Neutrophil (primary cell): ENCODE results near the gene THSD4.

ENCODE experiments used
- H3K27ac ChIP-seq: fragments of 200-600 bp; sonication (generic); 2 replicates; pipeline ENCODE4 v1.5.1; 2016; ENCODE audit warnings: mild to moderate bottlenecking, moderate library complexity
- H3K27me3 ChIP-seq: fragments of 200-600 bp; sonication (generic); 2 replicates; pipeline ENCODE4 v1.6.0; 2016; ENCODE audit warnings: mild to moderate bottlenecking
- H3K36me3 ChIP-seq: fragments of 200-600 bp; sonication (generic); 2 replicates; pipeline ENCODE4 v1.5.1; 2017
- H3K4me1 ChIP-seq, 2 experiments: fragments of 200-600 bp in 1 of 2; sonication (generic) in 1 of 2; 1 replicate in 1 of 2; 2 replicates in 1 of 2; pipeline versions ENCODE4 v1.5.1 to v1.6.1; 2013 to 2016; ENCODE audit warnings: low read depth in 1 of 2, low read length in 1 of 2, mild to moderate bottlenecking in 1 of 2, moderate library complexity in 1 of 2; ENCODE audit not compliant: control insufficient read depth in 1 of 2, insufficient read depth in 1 of 2
- H3K4me3 ChIP-seq, 2 experiments: fragments of 200-600 bp in 1 of 2; sonication (generic) in 1 of 2; 1 replicate in 1 of 2; 2 replicates in 1 of 2; pipeline ENCODE4 v1.5.1; 2013 to 2016; ENCODE audit warnings: low read depth in 1 of 2, low read length in 1 of 2, mild to moderate bottlenecking in 1 of 2, moderate library complexity in 1 of 2
- H3K9me3 ChIP-seq: fragments of 200-600 bp; sonication (generic); 2 replicates; pipeline ENCODE4 v1.5.1; 2016
- TF ChIP-seq, protein P1 (sequence below): fragments of 200-600 bp; sonication (generic); IDR thresholded peaks from 2 replicates; pipeline ENCODE4 v1.5.1; 2016; ENCODE audit warnings: antibody characterized with exemption

THSD4 gene

DNA sequence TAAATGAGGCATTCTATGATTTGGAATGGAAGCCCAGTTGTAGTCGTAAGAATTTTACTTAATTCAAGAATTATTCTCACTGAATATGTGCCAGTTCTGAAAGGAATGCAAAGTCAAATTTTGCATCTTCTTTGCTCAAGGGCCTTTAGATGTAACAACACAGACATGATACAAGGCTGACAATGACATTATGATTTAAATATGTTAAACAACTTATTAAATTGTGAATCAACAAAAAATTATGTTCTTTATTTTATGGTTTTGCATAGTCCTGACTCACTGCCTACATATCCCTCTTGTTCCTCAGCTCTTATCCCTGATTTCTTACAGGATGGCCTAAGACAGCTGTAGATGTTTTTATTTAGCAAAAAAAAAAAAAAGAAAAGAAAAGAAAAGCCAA lies 524.2 kb downstream of the THSD4 start:
- TF ChIP-seq, protein P1, sequence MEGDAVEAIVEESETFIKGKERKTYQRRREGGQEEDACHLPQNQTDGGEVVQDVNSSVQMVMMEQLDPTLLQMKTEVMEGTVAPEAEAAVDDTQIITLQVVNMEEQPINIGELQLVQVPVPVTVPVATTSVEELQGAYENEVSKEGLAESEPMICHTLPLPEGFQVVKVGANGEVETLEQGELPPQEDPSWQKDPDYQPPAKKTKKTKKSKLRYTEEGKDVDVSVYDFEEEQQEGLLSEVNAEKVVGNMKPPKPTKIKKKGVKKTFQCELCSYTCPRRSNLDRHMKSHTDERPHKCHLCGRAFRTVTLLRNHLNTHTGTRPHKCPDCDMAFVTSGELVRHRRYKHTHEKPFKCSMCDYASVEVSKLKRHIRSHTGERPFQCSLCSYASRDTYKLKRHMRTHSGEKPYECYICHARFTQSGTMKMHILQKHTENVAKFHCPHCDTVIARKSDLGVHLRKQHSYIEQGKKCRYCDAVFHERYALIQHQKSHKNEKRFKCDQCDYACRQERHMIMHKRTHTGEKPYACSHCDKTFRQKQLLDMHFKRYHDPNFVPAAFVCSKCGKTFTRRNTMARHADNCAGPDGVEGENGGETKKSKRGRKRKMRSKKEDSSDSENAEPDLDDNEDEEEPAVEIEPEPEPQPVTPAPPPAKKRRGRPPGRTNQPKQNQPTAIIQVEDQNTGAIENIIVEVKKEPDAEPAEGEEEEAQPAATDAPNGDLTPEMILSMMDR: no peak
- Histone ChIP-seq H3K9me3 (no peaks in the 10 kb centered on the region), H3K27ac (no peak overlapping the region), H3K36me3 (no peaks in the 10 kb centered on the region), H3K4me1 (no peaks in the 10 kb centered on the region), H3K27me3 (peaks cover 15% of the 10 kb centered on the region), H3K4me3 (no peak overlapping the region)

DNA sequence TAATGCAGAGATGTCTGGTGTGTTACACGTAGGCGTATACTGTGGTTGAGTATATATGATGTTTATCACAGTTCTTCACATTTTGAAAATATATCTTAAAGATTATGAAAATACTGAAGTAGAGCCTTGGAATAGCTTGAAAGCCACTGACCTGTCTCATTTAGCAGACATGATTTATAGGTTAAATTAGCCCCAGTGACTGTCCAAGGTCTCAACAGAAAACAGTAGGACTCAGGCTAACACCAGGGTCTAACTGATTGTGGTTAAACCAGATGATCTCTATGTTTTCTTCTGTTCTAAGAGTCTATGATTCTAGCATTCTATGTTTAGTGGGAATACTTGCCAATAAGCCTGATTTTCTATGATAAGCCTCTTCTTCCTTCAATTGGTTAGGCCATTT lies 528.6 kb downstream of the THSD4 start:
- TF ChIP-seq, protein P1: no peak
- no peaks in the 10 kb centered on the region for H3K9me3 ChIP-seq
- H3K36me3 ChIP-seq: no peaks in the 10 kb centered on the region
- no peaks in the 10 kb centered on the region for H3K4me1 ChIP-seq
- H3K4me3 ChIP-seq: no peak overlapping the region
- H3K27me3 ChIP-seq: peaks cover 8% of the 10 kb centered on the region
- H3K27ac ChIP-seq: no peak overlapping the region

DNA sequence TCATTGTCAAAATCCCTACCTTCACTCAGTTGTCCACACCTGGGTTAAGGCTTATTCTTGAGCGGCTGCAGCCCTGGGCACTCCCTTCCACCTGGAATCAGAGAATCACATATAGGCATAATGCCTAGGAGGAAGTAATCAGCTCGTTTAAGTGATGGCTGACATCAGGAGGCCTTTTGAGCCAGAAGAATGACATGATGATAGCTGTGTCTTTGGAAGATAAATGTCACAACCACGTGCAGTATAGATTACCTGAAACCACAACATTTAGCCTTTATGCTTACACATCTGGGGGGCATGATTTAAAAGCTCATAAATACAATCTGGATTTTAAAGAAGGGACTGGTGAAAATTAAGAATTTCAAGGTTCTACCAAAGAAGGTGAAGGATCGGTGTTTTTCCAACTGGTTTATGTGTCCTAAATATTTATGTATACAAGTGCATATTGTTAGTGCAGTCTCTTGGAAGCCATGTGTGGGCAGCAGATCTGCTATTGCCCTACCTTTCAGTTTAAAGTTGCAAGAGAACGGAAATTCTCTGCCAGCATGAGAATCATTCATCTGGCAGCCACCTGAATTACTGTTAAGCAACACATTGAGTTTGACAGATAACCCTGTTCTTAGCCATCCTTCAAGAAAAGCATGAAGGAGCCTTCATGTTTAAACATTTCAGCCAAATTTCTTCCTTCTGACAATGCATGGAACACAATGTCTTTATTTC lies 531.7 kb downstream of the THSD4 start:
- Histone ChIP-seq H3K9me3 (no peaks in the 10 kb centered on the region), H3K4me1 (no peaks in the 10 kb centered on the region), H3K27me3 (peaks cover 7% of the 10 kb centered on the region), H3K4me3 (no peak overlapping the region), H3K27ac (no peak overlapping the region), H3K36me3 (no peaks in the 10 kb centered on the region)
- TF ChIP-seq, protein P1: no peak

- TF ChIP-seq, protein P1: no peak
- H3K4me1 ChIP-seq: no peaks in the 10 kb centered on the region
- H3K27me3 ChIP-seq: peaks cover 8% of the 10 kb centered on the region
- no peak overlapping the region for H3K4me3 ChIP-seq
- no peaks in the 10 kb centered on the region for H3K9me3 ChIP-seq
- H3K27ac ChIP-seq: no peak overlapping the region
- H3K36me3 ChIP-seq: no peaks in the 10 kb centered on the region
These were observed 532.2 kb downstream of the THSD4 start for GRCh38 chr15:71647487-71647808.

DNA sequence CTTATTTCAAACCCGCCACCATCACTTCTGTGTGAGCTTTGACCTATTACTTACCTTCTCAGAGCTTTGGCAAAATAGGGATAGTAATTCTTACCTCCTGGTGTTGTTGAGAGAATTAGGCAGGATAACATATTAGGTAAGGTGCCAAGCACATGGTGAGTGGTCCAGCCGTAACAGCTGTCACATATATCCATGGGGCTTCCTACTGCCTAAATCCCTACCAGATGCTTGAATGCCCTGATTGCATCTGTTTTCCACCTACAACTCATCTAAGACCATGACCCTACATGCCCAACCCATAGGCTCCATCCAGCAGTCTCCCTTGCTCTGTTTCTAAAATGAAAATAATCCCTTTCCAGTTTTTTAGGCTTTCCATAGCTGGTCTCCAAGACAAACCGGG lies 532.8 kb downstream of the THSD4 start:
- Histone ChIP-seq H3K27me3 (peaks cover 8% of the 10 kb centered on the region), H3K4me1 (no peaks in the 10 kb centered on the region), H3K27ac (no peak overlapping the region), H3K9me3 (no peaks in the 10 kb centered on the region), H3K4me3 (no peak overlapping the region), H3K36me3 (no peaks in the 10 kb centered on the region)
- TF ChIP-seq, protein P1: no peak

DNA sequence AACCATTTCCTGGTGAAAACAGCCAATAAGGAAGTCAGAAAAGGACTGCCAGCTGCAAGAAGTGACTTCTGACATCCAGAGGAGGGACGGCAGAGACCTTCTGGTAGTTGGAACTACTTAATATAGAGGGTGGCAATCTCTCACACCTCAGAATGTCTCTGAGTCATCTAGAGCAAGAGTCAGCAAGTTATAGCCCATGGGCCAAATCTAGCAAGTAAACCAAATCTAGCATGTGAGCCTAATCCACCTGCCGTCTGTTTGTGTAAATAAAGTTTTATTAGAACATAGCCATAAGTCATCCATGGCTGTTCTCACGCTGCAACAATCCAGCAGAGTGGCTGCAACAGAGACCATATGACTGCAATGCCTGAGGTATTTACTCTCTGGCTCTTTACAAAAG lies 534.6 kb downstream of the THSD4 start:
- Histone ChIP-seq H3K27me3 (peaks cover 8% of the 10 kb centered on the region), H3K27ac (no peak overlapping the region), H3K9me3 (no peaks in the 10 kb centered on the region), H3K4me1 (no peaks in the 10 kb centered on the region), H3K4me3 (no peak overlapping the region), H3K36me3 (no peaks in the 10 kb centered on the region)
- TF ChIP-seq, protein P1: no peak
